T47D (cell line): Measurements from ENCODE around the gene AFF2.

Source experiments
- DNase-seq, 2 experiments: peaks; one replicate each; pipeline versions ENCODE4 v3.0.0 to v3.0.0-alpha.2; 2011 to 2012; ENCODE audit warnings: low read depth in 1 of 2, low spot score in 1 of 2
- JUND ChIP-seq: IDR thresholded peaks from 2 replicates; pipeline ENCODE4 v1.6.1; 2012; ENCODE audit warnings: low read depth
- in situ Hi-C: cut with HindIII; loops from 2 replicates; pipeline ENCODE4 v1.10.0; 2016; ENCODE audit warnings: low sequenced_read_pairs, low pct_unique_long_range_greater_than_20kb

Gene AFF2

GRCh38 chrX:148601034-148601433 is 100.6 kb downstream of the AFF2 start:
- DNase-seq, result no peak
- TF ChIP-seq JUND, result no peak
- in situ Hi-C loops, result no loop called here

GRCh38 chrX:148609515-148610327 is 109.3 kb downstream of the AFF2 start:
- no peak for DNase-seq
- in situ Hi-C loops, result no loop called here
- TF ChIP-seq JUND, result no peak

- DNase-seq, result no peak
- no peak for TF ChIP-seq JUND
- in situ Hi-C loops, result no loop called here
Measured at GRCh38 chrX:148610328-148610698, 109.9 kb downstream of the AFF2 start.

- no peak for DNase-seq
- no peak for TF ChIP-seq JUND
- in situ Hi-C loops, result no loop called here
Measured at GRCh38 chrX:148611993-148612392, 111.6 kb downstream of the AFF2 start.

- DNase-seq, result no peak
- TF ChIP-seq JUND, result no peak
- in situ Hi-C loops, result no loop called here
Measured at GRCh38 chrX:148612431-148612830, 112.0 kb downstream of the AFF2 start.

GRCh38 chrX:148613636-148614035 is 113.2 kb downstream of the AFF2 start:
- TF ChIP-seq JUND, result no peak
- in situ Hi-C loops, result no loop called here
- no peak for DNase-seq

GRCh38 chrX:148615491-148615890 is 115.1 kb downstream of the AFF2 start:
- no peak for DNase-seq
- in situ Hi-C loops, result no loop called here
- TF ChIP-seq JUND, result no peak

GRCh38 chrX:148618470-148619445 is 118.3 kb downstream of the AFF2 start:
- DNase-seq, result no peak
- in situ Hi-C loops, result no loop called here
- no peak for TF ChIP-seq JUND

- in situ Hi-C loops, result no loop called here
- no peak for TF ChIP-seq JUND
- DNase-seq, result no peak
Measured at GRCh38 chrX:148620023-148620422, 119.6 kb downstream of the AFF2 start.

GRCh38 chrX:148624951-148625474 is 124.6 kb downstream of the AFF2 start:
- in situ Hi-C loops, result no loop called here
- no peak for TF ChIP-seq JUND
- DNase-seq, result no peak

- DNase-seq, result no peak
- in situ Hi-C loops, result no loop called here
- no peak for TF ChIP-seq JUND
Measured at GRCh38 chrX:148628621-148629020, 128.2 kb downstream of the AFF2 start.

GRCh38 chrX:148629434-148629833 is 129.0 kb downstream of the AFF2 start:
- no peak for DNase-seq
- no peak for TF ChIP-seq JUND
- in situ Hi-C loops, result no loop called here

GRCh38 chrX:148632444-148632843 is 132.0 kb downstream of the AFF2 start:
- in situ Hi-C loops, result no loop called here
- no peak for DNase-seq
- TF ChIP-seq JUND, result no peak
